ENCODE results near the gene KCNIP4.

The KCNIP4 gene

DNA sequence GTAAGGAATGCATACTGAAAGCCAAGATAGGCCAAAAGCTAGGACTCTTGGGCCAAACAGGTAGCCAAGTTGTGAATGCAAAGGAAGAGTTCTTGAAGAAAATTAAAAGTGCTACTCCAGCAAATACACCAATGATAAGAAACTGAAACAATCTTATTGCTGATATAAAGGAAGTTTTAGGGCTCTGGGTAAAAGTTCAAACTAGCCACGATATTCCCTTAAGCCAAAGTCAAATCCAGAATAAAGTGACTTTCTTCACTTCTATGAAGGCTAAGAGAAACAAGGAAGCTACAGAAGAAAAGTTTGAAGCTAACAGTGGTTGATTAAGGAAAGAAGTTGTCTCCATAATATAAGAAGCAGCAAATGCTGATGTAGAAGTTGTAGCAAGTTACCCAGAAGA lies 850.7 kb downstream of the KCNIP4 start:
- no peaks in the 10 kb centered on the region for H3K36me3 Mint-ChIP-seq (ENCODE audit: low read depth)
- no peaks in the 10 kb centered on the region for H3K27me3 Mint-ChIP-seq (ENCODE audit: low read depth, poor library complexity)
- no peak overlapping the region for H3K4me3 Mint-ChIP-seq
- no peaks in the 10 kb centered on the region for H3K9me3 Mint-ChIP-seq
- TF ChIP-seq, protein P1, sequence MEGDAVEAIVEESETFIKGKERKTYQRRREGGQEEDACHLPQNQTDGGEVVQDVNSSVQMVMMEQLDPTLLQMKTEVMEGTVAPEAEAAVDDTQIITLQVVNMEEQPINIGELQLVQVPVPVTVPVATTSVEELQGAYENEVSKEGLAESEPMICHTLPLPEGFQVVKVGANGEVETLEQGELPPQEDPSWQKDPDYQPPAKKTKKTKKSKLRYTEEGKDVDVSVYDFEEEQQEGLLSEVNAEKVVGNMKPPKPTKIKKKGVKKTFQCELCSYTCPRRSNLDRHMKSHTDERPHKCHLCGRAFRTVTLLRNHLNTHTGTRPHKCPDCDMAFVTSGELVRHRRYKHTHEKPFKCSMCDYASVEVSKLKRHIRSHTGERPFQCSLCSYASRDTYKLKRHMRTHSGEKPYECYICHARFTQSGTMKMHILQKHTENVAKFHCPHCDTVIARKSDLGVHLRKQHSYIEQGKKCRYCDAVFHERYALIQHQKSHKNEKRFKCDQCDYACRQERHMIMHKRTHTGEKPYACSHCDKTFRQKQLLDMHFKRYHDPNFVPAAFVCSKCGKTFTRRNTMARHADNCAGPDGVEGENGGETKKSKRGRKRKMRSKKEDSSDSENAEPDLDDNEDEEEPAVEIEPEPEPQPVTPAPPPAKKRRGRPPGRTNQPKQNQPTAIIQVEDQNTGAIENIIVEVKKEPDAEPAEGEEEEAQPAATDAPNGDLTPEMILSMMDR (IDR thresholded peaks at IDR 0.05), result no peak
- no peak overlapping the region for H3K27ac Mint-ChIP-seq
- H3K4me1 Mint-ChIP-seq, result no peaks in the 10 kb centered on the region
- no peak for DNase-seq

DNA sequence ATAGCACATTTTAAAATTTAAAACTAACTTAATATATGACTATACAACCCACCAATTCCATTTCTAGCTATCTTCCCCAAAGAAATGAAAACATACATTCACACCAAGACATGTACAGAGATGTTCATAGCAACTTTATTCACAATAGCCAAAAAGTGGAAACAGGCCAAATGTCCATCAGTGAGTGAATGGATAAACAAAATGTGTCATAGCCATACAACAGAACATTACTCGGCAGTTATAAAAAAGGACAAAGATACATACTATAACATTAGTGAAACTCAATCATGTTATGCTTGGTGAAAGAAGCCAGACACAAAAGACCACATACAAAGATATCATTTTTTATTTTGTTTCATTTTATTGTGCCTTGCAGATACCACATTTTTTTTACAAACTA lies 851.5 kb downstream of the KCNIP4 start:
- no peak overlapping the region for H3K27ac Mint-ChIP-seq
- no peaks in the 10 kb centered on the region for H3K4me1 Mint-ChIP-seq

DNA sequence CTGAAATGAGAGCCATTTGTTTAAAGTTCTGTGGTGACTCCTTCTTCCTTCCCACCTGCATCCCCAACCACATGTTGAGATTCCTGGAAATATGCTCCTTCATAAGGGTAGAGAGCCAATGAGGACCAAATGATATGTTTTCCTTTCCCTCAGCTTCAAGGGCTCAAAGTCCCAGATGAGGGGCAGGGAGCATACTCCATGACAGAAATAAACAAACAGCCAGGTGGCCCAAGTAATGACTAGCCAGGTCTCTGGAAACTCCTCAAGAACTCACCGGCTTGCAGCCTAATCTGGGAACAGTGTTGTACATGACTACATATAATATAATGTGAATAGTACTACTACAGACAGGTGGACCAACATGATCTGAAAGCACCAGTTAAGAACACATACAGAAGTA lies 856.0 kb downstream of the KCNIP4 start:
- H3K9me3 Mint-ChIP-seq, result no peaks in the 10 kb centered on the region
- no peak for DNase-seq
- no peaks in the 10 kb centered on the region for H3K27me3 Mint-ChIP-seq (ENCODE audit: low read depth, poor library complexity)
- H3K27ac Mint-ChIP-seq, result no peak overlapping the region
- TF ChIP-seq, protein P1 (IDR thresholded peaks at IDR 0.05), result no peak
- no peaks in the 10 kb centered on the region for H3K4me1 Mint-ChIP-seq
- H3K36me3 Mint-ChIP-seq (ENCODE audit: low read depth), result no peaks in the 10 kb centered on the region
- H3K4me3 Mint-ChIP-seq, result no peak overlapping the region

More for the DNA sequence above, 851.5 kb downstream of the KCNIP4 start:
- TF ChIP-seq, protein P1 (IDR thresholded peaks at IDR 0.05), result no peak
- Mint-ChIP-seq H3K9me3 (no peaks in the 10 kb centered on the region), H3K4me3 (no peak overlapping the region), H3K27me3 (ENCODE audit: low read depth, poor library complexity) (no peaks in the 10 kb centered on the region), H3K36me3 (ENCODE audit: low read depth) (no peaks in the 10 kb centered on the region)
- no peak for DNase-seq

DNA sequence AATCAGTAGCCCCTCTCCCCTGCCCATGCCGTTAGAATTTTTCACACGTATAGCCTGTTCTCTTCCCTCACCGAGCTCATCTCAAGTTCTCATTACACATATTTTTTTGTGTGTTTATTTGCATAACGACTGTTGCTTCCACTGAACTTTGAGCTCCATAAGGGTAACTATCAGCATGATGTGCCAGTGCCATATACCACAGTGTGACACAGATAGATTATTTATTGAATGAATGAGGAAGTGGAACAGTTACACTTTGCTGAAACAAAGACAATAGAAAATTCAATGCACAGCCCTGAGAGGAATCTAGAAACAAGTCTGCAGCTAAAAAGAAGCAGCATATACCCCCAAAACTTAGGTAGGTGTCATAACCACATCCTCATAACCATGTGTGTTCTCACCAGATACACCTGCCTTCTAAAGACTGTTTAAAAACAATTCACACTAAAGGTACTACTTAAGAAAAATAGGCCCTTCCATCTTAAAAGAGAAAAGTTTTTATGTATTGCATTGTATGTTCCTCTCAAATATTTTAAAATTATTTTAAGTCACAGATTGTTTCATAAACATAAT lies 858.4 kb downstream of the KCNIP4 start:
- Mint-ChIP-seq H3K27ac (no peak overlapping the region), H3K27me3 (ENCODE audit: low read depth, poor library complexity) (no peaks in the 10 kb centered on the region), H3K4me1 (no peaks in the 10 kb centered on the region), H3K36me3 (ENCODE audit: low read depth) (no peaks in the 10 kb centered on the region), H3K9me3 (no peaks in the 10 kb centered on the region), H3K4me3 (no peak overlapping the region)
- TF ChIP-seq, protein P1 (IDR thresholded peaks at IDR 0.05), result no peak
- no peak for DNase-seq

DNA sequence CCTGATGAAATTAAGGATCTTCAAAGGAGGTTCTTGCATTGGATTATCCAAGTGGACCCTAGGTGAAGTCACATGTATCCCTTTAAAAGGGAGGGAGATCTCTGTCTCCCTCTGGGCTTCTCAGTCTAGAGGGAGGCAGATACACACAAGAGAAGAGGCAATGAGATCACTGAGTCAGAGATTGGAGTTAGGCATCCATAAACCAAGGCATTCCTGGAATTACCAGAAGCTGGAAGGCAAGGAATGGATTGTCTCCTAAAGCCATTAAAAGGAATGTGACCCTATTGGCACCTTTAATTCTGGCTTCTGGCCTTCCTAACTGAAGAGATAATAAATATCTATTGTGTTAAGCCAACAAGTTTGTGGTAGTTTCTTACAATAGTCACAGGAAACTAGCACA lies 865.2 kb downstream of the KCNIP4 start:
- no peak overlapping the region for H3K27ac Mint-ChIP-seq
- no peaks in the 10 kb centered on the region for H3K36me3 Mint-ChIP-seq (ENCODE audit: low read depth)
- no peaks in the 10 kb centered on the region for H3K27me3 Mint-ChIP-seq (ENCODE audit: low read depth, poor library complexity)
- no peaks in the 10 kb centered on the region for H3K4me1 Mint-ChIP-seq
- H3K9me3 Mint-ChIP-seq, result no peaks in the 10 kb centered on the region
- H3K4me3 Mint-ChIP-seq, result no peak overlapping the region
- TF ChIP-seq, protein P1 (IDR thresholded peaks at IDR 0.05), result no peak
- DNase-seq, result no peak

DNA sequence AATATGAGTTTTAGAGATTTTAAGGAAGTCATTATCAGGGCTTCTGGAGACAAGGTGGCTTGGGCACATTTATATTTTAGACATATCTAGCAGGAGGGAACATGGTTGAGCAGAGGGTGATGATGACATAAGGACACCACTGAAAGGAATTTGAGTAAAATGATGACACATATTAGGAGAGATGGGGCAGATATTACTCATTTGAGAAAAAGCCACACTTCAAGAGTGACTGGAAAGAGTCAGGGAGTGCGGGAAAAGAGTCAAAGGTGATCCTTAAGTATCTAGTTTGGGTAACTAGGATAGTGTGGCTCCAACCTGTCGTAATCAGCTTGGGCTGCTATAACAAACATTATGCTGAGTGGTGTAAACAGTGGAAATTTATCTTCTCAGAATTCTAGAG lies 870.6 kb downstream of the KCNIP4 start:
- H3K36me3 Mint-ChIP-seq (ENCODE audit: low read depth), result no peaks in the 10 kb centered on the region
- H3K4me1 Mint-ChIP-seq, result no peaks in the 10 kb centered on the region
- TF ChIP-seq, protein P1 (IDR thresholded peaks at IDR 0.05), result no peak
- H3K9me3 Mint-ChIP-seq, result peaks cover 8% of the 10 kb centered on the region
- H3K27ac Mint-ChIP-seq, result no peak overlapping the region
- no peaks in the 10 kb centered on the region for H3K27me3 Mint-ChIP-seq (ENCODE audit: low read depth, poor library complexity)
- H3K4me3 Mint-ChIP-seq, result no peak overlapping the region
- DNase-seq, result no peak

Data from nephron progenitor cell (in vitro differentiated cells).